ENCODE results near the gene TLK2.
"Not testable (repeated sequence)": the region's sequence is repeated elsewhere in the genome, so short reads cannot be mapped to it uniquely, and the experiment has no call there.

Gene TLK2

GRCh38 chr17:62478424-62478879, at the start of gene TLK2:
Gene TLK2, plus strand, starts transcription at chr17:62478825. Its CDS starts 2,301 bp downstream, at chr17:62481126.
- DNase-seq: peak; percentile 88

DNA sequence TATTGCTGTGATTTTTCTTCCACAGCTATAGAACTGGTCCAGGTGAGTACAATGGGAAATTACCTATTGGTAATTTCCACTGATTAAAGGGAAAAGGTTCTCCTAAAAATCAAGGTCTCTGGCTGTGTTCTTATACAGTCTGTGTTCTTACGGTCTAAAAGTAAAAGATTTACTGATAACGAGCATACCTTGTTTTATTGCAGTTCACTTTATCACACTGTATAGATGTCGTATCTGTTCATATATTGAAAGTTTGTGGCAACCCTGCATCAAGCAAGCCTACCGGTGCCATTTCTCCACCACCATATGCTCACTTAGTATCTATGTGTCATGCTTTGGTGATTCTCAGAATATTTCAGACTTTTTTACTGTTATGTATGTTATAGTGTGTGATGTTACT, 43.4 kb upstream of the TLK2 start:
- DNase-seq: not testable (repeated sequence)

DNA sequence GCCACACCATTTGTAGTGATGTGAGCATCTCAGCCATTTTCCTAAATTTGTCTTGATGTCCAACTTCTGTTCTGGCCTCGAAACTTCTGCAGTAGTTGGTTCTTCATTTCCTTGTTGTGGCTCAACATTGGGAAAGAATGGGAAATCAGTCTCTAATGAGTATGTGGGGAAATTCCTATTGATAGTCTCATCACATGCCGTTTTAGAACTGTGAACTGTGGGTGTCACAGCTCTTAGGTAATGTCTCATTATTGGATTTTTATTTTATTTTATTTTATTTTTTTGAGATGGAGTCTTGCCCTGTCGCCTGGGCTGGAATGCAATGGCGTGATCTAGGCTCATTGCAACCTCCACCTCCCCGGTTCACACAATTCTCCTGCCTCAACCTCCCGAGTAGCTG, 37.4 kb upstream of the TLK2 start:
- not testable (repeated sequence) for DNase-seq

GRCh38 chr17:62444063-62444462, 34.6 kb upstream of the TLK2 start:
- no peak for DNase-seq

DNA sequence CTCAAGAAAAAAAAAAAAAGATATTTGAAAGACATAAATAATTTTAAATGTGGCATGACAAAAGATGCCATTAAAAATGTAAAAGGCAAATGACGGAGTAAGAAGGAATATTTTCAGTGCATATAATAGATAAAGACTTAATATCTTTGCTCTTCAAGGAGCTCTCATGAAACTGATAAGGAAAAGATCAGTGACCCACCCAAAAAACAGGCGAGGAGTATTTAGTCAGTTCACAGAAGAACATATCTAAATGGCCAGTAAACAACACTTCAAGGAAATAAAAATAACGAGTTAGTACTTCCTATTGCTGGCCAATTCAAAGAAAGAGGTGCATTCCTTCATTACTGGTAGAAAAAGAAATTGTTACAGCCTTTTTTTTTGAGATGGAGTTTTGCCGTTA, 32.8 kb upstream of the TLK2 start:
- DNase-seq: not testable (repeated sequence)

- DNase-seq: not testable (repeated sequence)
Observed at GRCh38 chr17:62452195-62452594, 26.4 kb upstream of the TLK2 start.

DNA sequence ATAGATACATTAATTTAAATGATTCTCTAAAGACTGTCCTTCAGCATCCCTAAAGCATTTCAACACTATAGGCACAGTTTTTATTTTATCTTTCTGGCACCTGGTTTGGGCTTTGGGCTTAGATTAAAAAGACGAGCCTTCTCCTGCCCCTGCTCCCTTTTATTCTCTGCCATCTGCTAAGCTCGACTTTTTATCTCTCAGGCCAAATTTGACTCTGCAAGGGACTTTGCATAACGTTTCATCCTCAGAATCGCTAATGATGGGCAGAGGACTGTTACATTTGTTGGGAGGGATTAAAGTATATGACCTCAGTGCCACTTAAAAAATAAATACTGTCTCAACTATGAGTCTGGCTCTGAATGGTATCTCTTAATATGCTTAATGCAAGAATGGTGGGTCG, 25.6 kb upstream of the TLK2 start:
- DNase-seq: not testable (repeated sequence)

GRCh38 chr17:62453656-62454055, 25.0 kb upstream of the TLK2 start:
- DNase-seq: not testable (repeated sequence)

DNA sequence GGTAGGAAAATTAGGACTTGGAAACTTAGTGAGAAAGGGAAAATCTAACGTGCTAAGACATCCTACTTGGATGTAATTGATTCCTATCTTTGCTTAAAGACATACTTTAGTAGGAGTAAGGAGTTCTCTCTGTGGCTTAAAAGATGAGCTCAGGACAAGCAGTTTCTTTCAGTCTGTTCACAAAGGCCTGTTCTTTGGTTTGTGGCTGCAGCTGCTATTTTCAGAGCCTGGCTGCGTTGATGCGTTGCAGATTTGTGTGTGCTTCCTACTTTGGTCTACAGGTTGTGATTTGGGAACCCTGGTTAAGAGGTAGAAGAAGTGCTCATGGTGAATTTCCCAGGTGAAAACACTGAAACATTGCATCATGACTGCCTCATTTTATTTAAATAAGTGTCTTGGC, 24.5 kb upstream of the TLK2 start:
- DNase-seq: not testable (repeated sequence)

DNA sequence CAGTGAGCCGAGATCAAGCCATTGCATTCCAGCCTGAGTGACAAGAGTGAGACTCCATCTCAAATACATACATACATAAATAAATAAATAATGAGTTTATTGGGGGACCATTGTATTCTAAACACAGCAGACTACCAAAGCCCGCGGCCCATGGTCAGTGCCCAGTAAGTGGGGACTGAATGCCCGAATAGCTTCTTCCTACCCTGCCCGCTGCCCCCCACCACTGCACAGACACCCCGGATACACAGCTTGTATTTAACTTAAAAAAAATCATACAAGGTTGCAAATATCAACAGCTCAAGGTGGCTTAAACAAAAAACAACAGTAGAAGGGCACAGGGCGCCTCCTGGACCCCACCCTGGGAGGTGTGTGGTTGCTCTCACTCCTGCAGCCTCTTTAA, 22.6 kb upstream of the TLK2 start:
- DNase-seq: no peak

- not testable (repeated sequence) for DNase-seq
Observed at GRCh38 chr17:62458483-62458882, 20.1 kb upstream of the TLK2 start.

DNA sequence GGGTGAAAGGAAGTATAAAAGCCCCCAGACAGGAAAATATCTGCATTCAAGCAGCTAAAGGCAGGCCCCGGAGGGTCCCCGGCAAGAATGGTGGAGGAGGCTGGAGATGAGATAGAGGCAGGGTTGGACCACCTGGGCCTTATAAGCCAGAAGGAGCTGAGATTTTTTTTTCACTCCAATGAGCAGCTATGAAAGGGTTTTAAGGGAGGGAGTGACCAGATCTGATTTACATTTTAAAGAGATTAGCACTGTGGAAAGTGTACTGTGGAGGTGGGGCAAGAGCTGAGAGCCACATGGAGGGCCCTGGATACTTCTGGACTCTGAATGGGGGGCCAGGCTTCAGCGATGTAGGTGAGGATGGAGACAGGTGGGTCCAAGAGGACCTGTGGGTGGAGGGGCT, 14.2 kb upstream of the TLK2 start:
- DNase-seq: not testable (repeated sequence)

- DNase-seq: not testable (repeated sequence)
Observed at GRCh38 chr17:62465271-62465670, 13.4 kb upstream of the TLK2 start.

GRCh38 chr17:62470666-62471379, 7.8 kb upstream of the TLK2 start:
- peak; percentile 84 for DNase-seq

DNA sequence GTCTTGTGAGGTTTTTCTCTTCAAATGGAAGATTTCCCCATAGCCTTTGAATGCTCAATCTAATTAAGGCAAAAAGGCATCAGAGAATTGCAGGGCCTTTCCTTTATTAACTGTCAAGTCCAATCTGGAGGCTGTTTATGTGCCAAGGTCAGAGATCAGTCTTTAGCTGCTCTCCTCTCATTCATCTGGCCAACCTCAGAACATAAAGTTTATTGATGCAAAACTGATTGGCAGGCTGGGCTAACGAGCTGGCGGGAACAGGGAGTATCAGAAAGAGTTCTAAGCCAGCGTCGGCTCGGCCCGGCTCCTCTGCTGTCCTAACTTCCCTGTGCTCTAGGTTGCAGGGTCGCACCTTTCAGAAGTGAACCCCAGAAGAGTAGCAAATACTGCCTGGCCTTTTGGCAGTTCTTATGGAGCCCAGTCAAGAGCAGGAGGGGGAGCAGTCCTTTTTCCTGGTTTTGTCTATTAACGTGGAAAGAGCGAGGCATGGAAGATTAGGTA, 7.2 kb upstream of the TLK2 start:
- DNase-seq: not testable (repeated sequence)

DNA sequence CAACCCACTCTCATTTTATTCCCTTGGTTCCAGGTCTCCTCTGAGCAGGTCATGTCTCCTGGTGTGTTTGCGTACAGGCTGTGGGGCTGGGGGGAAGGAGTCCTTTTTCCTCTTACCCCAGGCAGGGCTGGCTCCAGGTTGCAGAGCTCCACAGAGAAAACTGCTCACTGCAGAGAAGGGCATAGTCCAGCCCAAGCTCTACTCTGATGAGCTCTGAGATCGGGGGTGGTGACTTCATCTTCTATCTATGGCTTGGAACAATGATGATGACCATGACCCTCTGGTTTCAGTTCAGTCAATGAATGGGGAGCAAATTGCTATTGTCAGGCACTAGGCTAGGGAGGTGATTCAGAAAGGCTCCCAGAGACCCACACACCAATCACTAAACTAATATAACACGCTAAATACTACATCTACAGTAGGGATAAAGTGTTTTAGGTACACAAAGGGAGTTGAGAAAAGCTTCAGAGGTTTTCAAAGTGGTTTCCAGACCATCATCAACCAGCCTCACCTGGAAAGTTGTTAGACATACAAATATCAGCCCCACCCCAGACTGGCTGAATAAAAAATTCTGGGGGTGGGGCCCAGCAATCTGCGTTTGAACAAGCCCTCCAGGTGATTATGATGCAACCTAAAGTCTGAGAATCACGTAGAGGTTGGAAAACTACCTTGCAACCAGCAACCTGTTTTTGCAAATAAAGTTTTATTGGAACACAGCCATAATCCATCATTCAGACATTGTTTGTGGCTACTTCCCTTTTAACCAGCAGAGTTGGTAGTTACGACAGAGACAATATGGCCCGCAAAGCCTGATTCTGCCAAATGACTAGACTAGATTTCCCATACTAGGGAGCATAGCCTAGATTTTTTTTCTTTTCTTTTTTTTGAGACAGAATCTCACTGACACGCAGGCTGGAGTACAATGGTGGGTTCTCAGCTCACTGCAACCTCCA, 5.3 kb upstream of the TLK2 start:
- peak; percentile 16 for DNase-seq

DNA sequence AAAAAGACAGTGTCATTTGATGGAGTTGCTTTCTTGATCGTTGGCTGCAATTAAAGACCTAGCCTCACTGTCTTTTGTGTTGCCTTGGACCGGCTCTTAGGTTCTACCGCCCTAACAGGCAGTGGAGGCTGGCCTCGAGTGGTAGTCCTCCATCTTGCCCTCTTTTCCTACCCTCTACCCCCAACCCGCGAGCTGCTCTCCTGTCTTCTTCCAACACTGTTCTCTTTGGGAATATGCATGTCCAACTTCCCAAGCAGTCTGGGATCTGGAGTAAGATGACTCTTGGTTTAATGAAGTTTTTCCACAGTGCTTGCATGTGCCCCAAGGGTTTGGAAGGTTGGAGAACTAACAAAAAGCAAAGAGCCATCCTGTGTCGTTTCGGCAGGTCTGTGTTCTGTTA, 1.5 kb upstream of the TLK2 start:
- DNase-seq: not testable (repeated sequence)

DNA sequence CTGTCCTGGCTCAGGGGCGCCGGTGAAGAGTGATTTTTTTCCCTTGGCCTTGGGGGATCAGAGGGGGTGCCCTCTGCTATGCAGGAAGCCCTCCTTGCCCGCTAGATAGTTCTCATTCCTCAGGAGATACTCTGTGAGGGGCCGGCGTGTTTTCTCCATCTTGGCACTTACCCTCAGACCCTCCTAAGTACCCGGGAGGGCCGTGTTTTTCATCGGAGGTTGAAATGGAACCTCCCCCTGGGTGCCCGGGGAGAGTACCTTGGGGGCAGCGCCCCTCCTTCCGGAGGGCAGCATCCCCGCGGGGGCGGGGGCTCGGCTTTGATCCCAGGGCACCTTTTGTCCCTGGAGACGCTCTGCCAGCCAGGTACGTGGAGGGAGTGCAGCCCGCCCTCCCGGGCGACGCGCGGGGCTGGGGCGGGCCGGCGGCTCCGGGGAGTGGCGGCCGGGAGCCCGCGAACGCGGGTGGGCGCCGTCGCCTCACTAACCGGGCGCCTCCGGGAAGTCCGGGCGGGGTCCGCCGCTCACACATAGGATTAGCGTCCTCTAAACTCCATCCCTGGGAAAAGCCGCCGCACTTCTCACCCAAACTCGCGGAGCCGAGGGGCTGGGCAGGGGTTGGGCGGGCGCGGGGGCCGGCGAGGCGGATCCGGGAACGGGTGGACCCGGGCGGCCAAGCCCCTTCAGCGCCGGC, 762 bp upstream of the TLK2 start:
- peak; percentile 8 for DNase-seq

- peak; percentile 37 for DNase-seq
Observed at GRCh38 chr17:62478880-62479638, 434 bp downstream of the TLK2 start.

GRCh38 chr17:62479639-62480258, 1.1 kb downstream of the TLK2 start:
- not testable (repeated sequence) for DNase-seq

DNA sequence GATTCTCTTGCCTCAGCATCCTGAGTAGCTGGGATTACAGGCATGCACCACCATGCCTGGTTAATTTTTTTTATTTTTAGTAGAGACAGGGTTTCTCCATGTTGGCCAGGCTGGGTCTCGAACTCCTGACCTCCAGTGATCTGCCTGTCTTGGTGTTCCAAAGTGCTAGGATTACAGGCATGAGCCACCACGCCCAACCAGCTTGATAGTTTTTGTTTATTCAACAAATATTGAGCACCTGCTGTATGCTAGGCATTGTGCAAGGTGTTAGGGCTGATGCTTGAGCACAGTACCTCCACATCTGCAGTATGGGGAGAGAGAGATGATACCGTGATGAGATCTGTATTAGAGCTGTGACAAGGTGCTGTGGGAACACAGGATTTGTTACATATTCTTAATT, 3.9 kb downstream of the TLK2 start:
- DNase-seq: not testable (repeated sequence)

DNA sequence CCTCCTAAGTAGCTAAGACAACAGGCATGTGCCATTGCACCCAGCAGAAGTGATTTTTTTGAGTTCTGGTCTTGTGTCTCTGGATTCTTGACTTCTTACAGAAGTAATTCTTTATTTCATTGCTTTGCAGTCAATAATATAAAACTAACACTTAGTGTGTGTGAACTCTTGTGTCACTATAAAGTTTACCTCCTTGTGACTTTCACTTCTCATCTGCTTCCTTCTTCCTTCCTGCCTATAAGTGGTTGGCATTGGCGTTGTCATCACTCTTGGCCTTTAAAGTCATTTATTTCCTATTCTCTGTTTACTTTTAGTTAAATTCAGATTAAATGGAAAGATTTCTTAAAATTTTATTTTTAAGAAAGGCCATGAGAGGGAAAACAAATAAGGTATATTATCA, 12.4 kb downstream of the TLK2 start:
- DNase-seq: not testable (repeated sequence)
